Right lobe of liver (tissue), 6 donors: Measurements from ENCODE around the gene RNU5D-1. TPM values are rescaled to one million over a fixed set of nuclear protein-coding genes. Genes with fewer than 3 reads are reported as not detected.

Experiments
- ATAC-seq, 4 donors: fragments of 200-7000 bp; cut with Tn5 transposase; one replicate each; pipeline ENCODE4 v1.9.1; 2020; ENCODE audit warnings: mild to moderate bottlenecking in 4 of 4, moderate library complexity in 4 of 4
- DNase-seq, 3 donors: peaks; one replicate each; pipeline ENCODE4 v3.0.0-alpha.2; 2020
- H3K27ac ChIP-seq, 3 donors: fragments of 200-600 bp; one replicate each; pipeline ENCODE4 v1.8.0; 2022
- H3K27me3 ChIP-seq, 2 donors: fragments of 200-600 bp; one replicate each; pipeline ENCODE4 v1.8.0; 2022
- H3K36me3 ChIP-seq, 4 donors: fragments of 200-600 bp; sonication (generic) in 1 of 4; one replicate each; pipeline versions ENCODE4 v1.5.1 to v1.8.0; 2017 to 2022; ENCODE audit warnings: control low read depth in 1 of 4
- H3K4me1 ChIP-seq, 4 donors: fragments of 200-600 bp; sonication (generic) in 1 of 4; one replicate each; pipeline versions ENCODE4 v1.5.1 to v1.8.0; 2017 to 2022; ENCODE audit warnings: control low read depth in 1 of 4
- H3K4me3 ChIP-seq, 3 donors: fragments of 200-600 bp; one replicate each; pipeline ENCODE4 v1.8.0; 2022
- H3K9me3 ChIP-seq, 4 donors: fragments of 200-600 bp; sonication (generic) in 1 of 4; one replicate each; pipeline versions ENCODE4 v1.5.1 to v1.8.0; 2017 to 2022; ENCODE audit warnings: control low read depth in 1 of 4
- POLR2A ChIP-seq: fragments of 450-650 bp; IDR thresholded peaks from one replicate; pipeline ENCODE4 v1.6.1; 2017; ENCODE audit warnings: antibody characterized with exemption, mild to moderate bottlenecking
- WGBS: methylation state at CpG from one replicate; pipeline ENCODE4 v1.1.6; 2018; ENCODE audit warnings: low coverage, low lambda C conversion rate; ENCODE audit not compliant: insufficient coverage; ENCODE audit errors: missing lambda C conversion rate; 5-methylcytosine and 5-hydroxymethylcytosine counted together
- intact Hi-C, 2 donors: fragments of 100-400 bp; cut with DNase I; formaldehyde crosslinking; loops; one replicate each; pipeline versions ENCODE4 v1.11.2 to v1.14.1; 2022
- total RNA-seq, 6 experiments: library from RNA; depleted of rRNA in 2 of 6; stranded (reverse); fragments of >200 nt in 2 of 6; fragmentation: NEBNext Ultra II Directional in 3 of 6; extraction: Animal tissue kit (Norgen Biotek cat#: 25700) in 3 of 6; gene quantifications; one replicate each; pipeline versions ENCODE4 v1.1.0 to v1.2.4, GENCODE V29; 2016 to 2023
- TF ChIP-seq, protein P1 (sequence below), 4 donors: fragments of 200-600 bp in 3 of 4; fragments of 450-650 bp in 1 of 4; IDR thresholded peaks; one replicate each; pipeline versions ENCODE4 v1.5.1 to v1.8.0; 2016 to 2022; ENCODE audit warnings: antibody characterized with exemption in 4 of 4, mild to moderate bottlenecking in 2 of 4
- donor health status: DM: no; HTN: yes; CAD: no.
- donor health status: DM: no; HTN: no; CAD: no.
- donor health status: DM: no; HTN: no; CAD: no.
- donor health status: DM: no; HTN: yes; CAD: no.
- donor health status: DM: no; HTN: yes; CAD: no.

Gene RNU5D-1
- total RNA-seq, 6 experiments from 2014 or later, result not detected

DNA sequence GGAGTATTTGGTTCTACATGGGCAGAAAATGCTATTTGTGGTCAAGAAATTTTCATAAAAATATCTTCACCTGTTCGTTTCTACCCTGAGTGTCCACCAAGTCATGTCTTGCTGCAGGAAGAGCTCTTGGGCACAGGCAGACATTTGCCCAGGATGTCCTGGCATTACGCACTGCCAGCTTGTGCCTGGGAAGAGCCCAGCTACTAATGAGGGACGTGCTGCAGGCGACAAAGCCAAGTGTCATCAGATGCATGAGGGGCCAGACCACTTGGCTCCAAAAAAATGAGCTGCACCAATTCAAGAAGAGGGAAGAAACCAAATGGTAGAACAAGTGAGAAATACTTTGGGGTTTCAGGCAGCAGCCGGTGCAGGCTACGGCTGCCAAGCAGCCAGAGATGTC is 12.9 kb downstream of the RNU5D-1 start:
- no peak for DNase-seq
- intact Hi-C loops, result no loop called here
- whole genome bisulfite sequencing, result 86% methylated on average over 6 of the region's 6 CpGs
- H3K27ac ChIP-seq, result no peak overlapping the region
- H3K4me3 ChIP-seq, result no peak overlapping the region
- H3K9me3 ChIP-seq, result no peaks in the 10 kb centered on the region
- H3K27me3 ChIP-seq, result no peaks in the 10 kb centered on the region
- TF ChIP-seq, protein P1, sequence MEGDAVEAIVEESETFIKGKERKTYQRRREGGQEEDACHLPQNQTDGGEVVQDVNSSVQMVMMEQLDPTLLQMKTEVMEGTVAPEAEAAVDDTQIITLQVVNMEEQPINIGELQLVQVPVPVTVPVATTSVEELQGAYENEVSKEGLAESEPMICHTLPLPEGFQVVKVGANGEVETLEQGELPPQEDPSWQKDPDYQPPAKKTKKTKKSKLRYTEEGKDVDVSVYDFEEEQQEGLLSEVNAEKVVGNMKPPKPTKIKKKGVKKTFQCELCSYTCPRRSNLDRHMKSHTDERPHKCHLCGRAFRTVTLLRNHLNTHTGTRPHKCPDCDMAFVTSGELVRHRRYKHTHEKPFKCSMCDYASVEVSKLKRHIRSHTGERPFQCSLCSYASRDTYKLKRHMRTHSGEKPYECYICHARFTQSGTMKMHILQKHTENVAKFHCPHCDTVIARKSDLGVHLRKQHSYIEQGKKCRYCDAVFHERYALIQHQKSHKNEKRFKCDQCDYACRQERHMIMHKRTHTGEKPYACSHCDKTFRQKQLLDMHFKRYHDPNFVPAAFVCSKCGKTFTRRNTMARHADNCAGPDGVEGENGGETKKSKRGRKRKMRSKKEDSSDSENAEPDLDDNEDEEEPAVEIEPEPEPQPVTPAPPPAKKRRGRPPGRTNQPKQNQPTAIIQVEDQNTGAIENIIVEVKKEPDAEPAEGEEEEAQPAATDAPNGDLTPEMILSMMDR (IDR thresholded peaks at IDR 0.05), result no peak
- no peak for TF ChIP-seq POLR2A
- H3K36me3 ChIP-seq, result no peaks in the 10 kb centered on the region
- no peak for ATAC-seq
- H3K4me1 ChIP-seq, result peaks cover 0 to 3% (median 0%) of the 10 kb centered on the region in 4 donors

DNA sequence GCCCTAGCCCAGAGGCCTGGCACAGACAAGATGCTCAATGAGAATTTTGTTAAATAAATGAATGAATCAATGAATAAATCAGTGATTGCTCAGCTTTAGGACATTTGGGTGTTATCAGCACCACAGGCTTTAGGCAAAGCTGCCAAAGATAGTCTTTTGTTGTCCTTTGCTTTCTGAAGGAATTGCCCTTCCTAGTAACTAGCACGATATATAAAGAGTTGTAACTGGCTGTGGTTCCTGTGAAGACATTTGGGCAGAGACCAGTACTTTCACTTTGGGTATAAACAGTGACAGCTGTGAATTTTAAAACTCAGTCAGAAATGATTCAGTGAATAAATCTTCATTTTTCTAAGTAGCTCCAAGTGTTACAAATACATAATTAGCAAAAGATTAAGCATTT is 13.3 kb downstream of the RNU5D-1 start:
- no peak overlapping the region for H3K27ac ChIP-seq
- 50% methylated on average over 1 of the region's 1 CpG for WGBS
- intact Hi-C loops, result no loop called here

DNA sequence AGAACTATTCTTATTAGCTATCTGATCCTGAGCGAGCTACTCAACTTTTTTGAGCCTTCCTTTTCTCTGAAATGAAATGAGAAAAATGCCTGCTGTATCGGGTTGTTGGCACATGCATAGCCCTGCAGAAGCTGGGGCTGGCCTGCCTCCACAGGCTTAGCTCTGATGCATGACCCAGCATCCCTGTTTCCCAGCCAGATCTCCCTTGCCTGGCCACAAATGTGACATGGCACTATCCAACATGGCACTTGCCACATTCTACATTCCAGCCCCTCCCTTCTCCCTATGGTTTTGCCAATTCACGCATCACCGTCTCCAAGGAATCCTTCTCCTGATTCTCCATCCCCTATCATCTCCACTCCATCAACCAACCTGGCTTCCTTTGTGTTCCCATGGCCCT is 13.8 kb downstream of the RNU5D-1 start:
- Histone ChIP-seq H3K27ac (no peak overlapping the region), H3K4me1 (peaks cover 0 to 3% (median 0%) of the 10 kb centered on the region in 4 donors), H3K36me3 (no peaks in the 10 kb centered on the region), H3K27me3 (no peaks in the 10 kb centered on the region), H3K9me3 (no peaks in the 10 kb centered on the region), H3K4me3 (no peak overlapping the region)
- TF ChIP-seq POLR2A, result no peak
- TF ChIP-seq, protein P1 (IDR thresholded peaks at IDR 0.05), result no peak
- DNase-seq, result no peak
- ATAC-seq, result no peak
- intact Hi-C loops, result no loop called here
- WGBS, result 82% methylated on average over 4 of the region's 4 CpGs

More for the DNA sequence above, 13.3 kb downstream of the RNU5D-1 start:
- H3K4me1 ChIP-seq, result peaks cover 0 to 3% (median 0%) of the 10 kb centered on the region in 4 donors
- H3K4me3 ChIP-seq, result no peak overlapping the region
- no peaks in the 10 kb centered on the region for H3K36me3 ChIP-seq
- TF ChIP-seq POLR2A, result no peak
- TF ChIP-seq, protein P1 (IDR thresholded peaks at IDR 0.05), result no peak
- no peaks in the 10 kb centered on the region for H3K9me3 ChIP-seq
- DNase-seq (no peak), ATAC-seq (no peak)
- no peaks in the 10 kb centered on the region for H3K27me3 ChIP-seq

DNA sequence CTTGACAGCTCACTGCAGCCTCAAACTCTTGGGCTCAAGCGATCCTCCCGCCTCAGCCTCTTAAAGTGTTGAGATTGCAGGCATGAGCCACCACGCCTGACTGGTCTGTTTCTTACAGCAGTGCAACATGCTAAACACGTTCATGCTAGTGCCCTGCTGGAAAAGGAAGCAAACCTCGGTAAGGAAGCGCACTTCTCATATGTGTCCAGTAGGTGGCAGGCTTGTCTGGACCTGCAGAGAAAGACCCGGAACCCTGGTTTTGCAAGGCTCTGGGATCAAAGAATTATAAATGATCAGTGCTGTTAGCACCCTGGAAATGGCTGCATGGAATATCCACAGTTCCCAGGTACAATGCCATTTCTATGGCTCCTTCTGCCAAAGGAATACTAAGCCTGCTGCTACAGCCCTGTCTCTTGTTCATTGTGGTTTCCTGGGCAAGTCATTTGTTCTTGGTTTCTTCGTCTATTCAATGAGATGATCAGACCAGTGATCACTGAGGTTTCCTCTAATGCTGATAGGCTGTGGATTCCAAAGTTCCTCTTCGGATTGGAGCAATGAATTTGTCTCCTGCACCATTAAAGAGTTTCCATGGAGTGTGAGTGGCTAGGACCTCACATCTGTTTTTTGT is 15.9 kb downstream of the RNU5D-1 start:
- Histone ChIP-seq H3K27me3 (no peaks in the 10 kb centered on the region), H3K36me3 (no peaks in the 10 kb centered on the region), H3K9me3 (no peaks in the 10 kb centered on the region), H3K27ac (no peak overlapping the region), H3K4me3 (no peak overlapping the region), H3K4me1 (peaks cover 0 to 3% (median 0%) of the 10 kb centered on the region in 4 donors)
- TF ChIP-seq, protein P1 (IDR thresholded peaks at IDR 0.05), result peak; percentile 79 to 96 (median 91)
- TF ChIP-seq POLR2A, result no peak
- 9% methylated on average over 5 of the region's 9 CpGs for WGBS
- intact Hi-C loops, result no loop called here
- ATAC-seq (peak; percentile 96 to 98 (median 98)), DNase-seq (peak in 2 of 3 donors; percentile 48 to 74)
